H4 (cell line): ENCODE measurements around the gene METTL9. TPM values are rescaled to one million over a fixed set of nuclear protein-coding genes. Genes with fewer than 3 reads are reported as not detected.

Experiments used
- total RNA-seq: library from RNA; depleted of rRNA; stranded (reverse); fragments of >200 nt; shearing (Covaris generic); gene quantifications from 2 replicates; pipeline ENCODE4 v1.2.3, GENCODE V29; 2014; rRNA removed

The METTL9 gene
- total RNA-seq, 1 experiment from 2014 or later: 166 TPM

Other genes with a start within 250 kb of the METTL9 start
- gene IGSF6, start 53.0 kb downstream of the METTL9 start, total RNA-seq: not detected in 2 replicates
- 0.04 TPM in 1 of 2 replicates, not detected in the other for gene OTOA, start 64.4 kb downstream of the METTL9 start, total RNA-seq